AG08395 (cell line): ENCODE data around the gene PYGM.
A peak's percentile ranks its signal among the peaks of the same experiment; 100 is the strongest.

Experiments
- DNase-seq: peaks from one replicate; pipeline ENCODE4 v3.0.0; 2012; ENCODE audit warnings: mixed read lengths, low spot score

PYGM gene

DNA sequence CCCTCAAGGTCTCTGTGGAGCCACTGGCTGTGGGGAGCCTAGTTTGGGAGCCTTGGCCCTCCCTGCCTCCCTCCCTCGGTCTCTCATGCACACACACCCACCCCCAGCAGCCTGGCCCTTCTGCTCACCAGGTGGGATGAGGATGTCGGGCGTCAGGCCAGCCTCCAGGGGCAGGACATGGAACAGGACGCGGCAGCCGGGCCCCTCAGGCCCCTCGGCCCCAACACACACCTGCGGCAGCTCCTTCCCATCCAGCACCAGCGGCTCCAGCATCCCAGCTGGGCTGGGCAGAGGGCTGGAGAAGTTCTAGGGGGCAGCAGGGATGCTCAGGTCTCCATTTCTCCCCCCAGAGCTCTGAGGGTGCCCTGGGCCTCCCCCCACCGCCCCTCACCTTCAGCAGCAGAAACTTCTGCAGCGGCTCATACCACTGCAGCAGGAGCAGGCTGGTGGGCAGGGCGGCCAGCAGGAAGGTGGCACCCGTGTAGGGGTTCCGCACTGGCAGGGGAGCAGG lies 32.1 kb upstream of the PYGM start:
- DNase-seq = no peak

DNA sequence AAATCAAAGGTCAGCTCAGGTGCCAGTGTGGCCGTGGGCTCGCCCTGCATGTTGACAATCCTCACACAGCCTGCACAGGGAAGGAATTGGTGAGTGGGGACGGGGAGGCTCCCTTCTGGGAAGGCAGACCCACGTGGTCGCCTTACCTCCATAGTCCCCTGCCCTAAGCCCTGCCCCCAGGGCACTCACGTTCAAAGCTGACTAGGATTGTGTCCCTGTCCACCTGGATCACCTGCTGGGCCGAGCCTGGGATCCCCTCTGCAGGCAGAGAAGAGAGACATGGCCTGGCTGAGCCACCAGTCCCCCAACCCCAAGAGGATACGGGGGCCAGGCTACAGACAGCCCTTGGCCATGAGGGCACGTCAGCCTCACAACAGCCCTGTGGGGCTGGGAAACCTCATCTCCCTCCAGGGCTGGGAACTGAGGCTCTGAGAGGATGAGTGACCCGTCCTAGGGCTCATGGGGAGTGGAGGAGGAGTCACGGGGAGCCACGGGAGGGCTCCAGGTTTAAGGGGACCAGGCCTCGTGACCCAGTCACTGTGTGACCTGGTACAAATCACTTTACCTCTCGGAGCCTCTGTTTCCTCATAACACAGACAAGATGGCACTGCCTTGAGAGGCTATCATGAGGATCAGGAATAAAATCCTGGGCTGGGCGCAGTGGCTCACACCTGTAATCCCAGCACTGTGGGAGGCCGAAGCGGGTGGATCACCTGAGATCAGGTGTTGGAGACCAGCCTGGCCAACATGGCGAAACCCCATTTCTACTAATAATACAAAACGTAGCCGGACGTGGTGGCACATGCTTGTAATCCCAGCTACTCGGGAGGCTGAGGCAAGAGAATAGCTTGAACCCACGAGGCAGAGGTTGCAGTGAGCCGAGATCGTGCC lies 30.7 kb upstream of the PYGM start:
- DNase-seq = no peak

DNA sequence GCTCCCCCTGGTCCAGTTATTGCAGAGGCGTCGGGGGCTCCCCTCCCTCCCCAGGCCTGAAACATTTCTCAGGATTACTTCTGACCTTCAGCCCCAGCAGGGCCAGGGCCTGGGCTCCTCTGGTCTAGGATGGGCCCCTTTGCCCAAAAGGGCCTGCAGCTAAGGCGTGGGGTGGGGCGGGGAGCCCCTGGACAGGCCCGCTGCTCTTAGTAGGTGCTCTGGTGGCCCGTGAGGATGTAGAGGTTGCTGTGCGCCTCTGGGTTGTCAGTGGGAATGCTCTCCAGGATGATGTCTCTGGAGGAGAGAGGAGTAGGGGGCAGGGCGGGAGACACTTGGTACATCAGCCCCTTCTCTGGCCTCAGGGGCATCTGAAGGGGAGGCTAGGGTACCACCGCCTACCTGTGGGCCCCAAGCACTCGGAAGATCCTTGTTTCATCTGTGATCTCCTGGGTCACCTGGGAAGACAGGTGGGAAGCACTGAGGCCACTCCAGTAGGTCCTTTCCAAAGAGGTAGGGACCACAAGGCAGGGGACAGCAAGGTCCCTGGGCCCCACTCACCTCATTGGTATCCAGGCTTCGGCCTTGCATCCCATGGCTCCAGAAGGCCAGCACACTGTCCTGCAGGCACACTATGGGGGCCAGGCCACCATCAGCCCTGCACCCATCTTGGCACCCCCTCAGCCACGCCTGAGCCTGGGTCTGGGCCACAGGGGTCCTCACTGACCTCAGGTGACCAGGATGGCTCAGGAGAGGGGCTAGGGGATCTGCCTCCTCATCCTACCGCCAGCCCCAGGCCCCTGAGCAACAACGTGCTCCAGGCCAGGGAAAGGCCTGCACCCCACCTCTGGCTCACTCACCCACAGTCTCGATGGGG lies 29.8 kb upstream of the PYGM start:
- DNase-seq = no peak

DNA sequence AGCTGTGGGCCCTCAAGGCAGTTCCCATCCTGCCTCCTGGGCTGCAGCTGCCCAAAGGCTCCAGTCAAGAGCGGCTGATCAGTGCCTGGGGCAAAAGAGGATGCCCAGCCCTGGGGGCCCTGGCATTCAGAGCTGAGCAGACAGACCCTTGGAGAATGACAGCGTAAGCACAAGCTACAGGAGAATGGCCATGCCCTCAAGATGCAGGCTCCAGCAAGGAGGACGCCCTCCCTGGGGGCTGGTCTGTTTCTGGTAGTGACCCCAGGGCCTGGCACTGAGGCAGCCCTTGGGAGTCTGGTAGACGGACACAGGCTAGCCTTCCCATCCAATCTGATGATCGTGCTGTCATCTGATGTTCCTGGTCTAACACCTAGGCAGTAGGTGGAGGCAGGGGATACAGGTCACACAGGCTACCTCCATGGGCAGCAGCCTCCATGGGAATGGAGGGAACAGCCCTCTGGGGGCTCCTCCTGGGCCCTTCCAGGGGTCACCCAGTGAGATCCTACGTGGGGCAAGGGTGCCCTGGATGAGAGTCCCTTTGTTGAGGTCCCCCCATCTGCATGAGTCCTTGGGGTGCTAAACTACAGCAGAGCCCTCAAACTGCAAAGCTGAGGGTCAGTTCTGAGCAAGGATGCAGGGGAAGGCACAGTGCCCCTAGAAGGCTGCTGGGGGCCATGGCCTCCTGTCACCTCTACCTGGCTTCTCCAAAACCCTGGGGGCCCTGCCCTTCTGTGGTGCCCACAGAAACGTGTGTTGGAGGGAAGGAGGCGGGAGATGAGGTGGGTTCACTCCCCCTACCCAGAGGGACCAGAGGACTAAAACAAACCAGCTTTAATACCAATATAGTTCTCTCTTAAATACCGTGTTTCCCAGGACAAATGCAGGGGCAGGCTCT lies 28.8 kb upstream of the PYGM start:
- DNase-seq = no peak

DNA sequence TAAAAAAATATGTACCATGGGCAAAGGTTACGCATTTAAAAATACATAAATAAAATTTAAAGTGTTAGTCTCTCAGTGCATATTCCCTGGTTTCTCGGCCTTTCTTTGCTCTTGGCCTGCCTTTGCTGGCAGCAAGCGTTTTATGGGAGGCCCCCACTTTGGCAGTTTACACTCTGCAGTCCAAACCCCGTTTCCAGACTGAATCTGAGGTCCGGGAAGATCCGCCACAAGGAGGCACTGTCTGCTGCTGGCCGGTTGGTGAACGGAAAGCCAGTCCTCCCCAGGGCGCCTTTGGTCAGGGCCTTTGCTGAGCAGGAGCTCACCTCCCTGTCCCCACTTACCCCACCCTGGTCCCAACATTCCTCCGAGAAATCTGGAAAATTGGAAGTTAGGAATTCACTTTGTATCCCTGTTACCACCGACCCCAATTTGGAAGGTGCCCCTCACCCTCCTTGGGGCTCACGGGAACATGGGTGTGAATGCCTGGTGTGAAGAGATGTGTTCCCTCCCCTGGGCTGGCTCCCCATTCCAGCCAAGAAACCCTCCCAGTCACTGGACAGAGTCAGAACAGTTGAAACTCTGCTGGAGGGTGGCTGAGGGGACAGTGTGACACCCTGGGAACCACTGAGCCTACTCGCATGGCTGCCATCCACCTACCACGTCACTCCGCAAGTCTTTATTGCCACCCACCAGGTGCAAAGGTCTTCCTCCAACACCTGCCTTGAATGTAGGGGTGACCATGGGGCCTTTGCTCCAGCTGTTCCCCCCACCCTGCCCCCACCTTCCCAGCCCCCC lies 27.9 kb upstream of the PYGM start:
- DNase-seq = peak; percentile 72

DNA sequence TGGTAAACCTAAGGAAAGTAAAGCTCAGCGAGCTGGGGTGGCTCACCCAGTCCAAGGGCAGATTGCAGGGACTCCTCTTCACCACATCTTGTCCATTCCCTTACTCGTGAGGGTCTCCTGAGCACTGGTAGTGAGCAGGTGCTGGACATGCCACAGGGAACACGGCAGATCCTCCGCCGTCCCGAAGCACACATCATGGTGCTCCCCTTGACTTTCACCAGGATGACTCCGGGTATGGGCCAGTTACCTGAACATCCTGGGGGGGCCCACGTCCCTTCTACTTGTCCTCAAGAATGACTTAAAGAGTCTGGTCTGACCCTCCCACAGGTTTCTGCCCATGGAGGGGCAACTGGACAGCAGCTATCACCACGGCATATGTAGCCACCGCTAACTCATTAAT lies 26.5 kb upstream of the PYGM start:
- DNase-seq = no peak

DNA sequence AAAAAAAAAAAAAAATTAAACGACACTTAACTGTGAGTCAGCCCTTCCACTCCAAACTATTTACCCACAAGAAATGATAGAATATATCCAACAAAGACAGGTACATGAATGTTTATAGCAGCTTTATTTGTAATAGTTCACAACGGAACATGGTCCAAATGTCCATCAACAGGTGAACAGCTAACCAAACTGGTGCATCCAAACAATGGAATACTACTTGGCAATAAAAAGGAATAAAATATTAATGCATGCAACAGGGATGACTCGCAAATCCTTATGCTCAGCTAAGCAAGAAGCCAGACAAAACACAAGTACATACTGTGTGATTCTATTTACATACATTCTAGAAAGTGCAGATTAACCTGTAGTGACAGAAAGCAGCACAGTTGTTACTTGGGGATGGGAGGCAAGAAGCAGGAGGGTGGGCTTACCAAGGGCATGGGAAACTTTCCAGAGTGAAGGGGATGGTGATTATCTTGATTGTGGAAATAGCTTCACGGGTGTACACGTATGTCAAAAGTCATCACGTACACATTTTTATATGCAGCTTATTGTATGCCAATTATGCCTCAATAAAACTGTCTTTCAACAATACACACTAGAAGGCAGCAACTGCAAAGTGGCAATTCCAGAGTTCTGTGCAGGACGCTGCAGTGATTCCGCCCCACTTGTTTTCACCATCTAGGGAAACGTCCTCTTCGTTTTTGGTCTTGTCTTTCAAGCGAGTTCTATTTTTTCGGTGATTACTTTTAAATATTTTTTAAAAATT lies 25.2 kb upstream of the PYGM start:
- DNase-seq = no peak

DNA sequence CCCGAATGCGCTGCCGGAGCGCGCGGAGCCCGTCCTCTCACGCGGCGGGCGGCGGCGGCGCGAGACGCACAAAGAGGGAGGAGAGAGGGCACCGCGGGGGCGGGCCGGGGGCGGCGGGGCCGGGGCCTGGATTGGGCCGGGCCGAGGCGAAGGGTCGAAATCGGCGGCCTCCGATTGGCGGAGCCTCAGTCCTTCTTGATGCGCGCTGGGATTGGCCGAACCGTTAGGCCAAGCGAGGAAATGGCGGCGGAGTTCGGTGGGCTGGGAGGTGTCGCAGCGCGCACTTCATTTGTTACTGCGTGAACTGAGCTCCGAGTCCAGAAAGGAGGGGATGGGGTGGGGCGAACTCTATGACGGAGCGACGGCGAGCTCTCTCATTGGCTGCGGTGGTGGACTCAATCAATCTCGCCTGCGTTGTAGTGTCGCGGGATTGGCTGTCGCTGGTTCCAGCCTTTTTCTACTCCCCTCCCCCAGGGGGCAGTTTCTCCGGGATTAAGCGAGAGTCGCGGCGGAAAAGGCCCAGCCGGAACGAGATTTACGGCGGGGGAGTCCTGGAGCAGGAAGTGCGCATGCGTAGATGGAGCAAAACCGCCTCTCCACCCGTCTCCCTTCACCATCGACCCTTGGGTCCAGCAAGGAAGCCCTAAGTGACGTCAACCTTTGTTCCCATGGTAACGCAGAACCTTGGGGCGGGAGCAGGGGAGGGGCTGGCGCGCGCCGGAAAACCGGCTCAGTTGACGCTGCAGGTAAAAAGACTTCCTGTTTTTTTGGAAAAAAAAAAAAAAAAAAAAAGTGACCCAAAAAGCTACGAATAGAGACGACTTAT lies 18.9 kb upstream of the PYGM start, which contains the start of gene SF1:
TSS of gene SF1 (minus strand) at position 70 of the 826 bp plus-strand sequence. CDS start 150 bp downstream, outside the sequence.
- DNase-seq = peak; percentile 99

DNA sequence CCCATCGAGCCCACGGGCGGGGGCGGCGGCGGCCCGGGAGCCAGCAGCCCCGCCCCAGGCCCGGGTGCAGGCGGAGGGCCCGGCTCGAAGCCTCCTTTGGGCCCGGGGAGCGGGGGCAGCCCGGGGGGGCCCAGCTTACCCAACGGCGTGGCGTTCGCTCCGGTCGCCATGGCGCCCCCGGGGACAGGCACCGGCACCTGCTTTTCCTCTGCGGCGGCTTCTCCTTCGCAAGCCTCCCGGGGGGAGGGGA lies 18.4 kb upstream of the PYGM start:
- DNase-seq = no peak

DNA sequence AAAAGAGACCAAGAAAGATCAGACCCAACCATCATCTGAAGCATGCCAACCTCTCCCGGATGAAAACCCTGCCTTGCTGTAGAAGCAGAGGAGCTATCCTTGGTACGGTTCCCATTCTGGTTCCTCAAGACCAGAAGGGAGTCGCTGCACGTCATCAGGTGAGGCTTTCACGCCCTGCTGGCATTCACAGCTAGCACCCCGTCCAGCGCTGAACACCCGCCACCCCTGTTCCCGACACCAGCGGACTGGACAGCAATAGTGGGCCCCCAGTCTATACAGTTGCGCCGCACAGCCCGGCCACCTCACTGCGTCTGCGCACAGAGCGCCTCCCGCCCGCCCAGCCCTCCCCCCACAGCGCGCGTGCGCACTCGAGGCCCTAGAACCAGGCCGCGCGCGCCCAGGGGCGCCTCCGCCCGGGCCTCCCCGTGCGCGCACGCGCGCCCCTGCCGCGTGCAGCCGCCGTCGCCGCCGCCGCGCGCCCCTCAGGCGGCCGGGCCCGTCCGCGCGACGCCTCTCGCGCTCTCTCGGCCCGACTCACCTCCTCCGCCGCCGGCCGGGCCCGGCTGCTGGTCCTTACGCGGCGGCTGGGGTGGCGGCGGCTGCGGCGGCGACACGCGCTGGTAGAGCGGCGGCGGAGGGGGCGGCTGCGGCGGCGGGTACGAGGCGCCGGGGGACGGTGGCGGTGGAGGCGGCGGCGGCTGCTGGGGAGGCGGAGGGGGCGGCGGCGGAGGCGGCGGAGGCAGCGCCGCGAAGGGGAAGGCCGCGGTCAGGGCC lies 17.9 kb upstream of the PYGM start:
- peak; percentile 99 for DNase-seq

DNA sequence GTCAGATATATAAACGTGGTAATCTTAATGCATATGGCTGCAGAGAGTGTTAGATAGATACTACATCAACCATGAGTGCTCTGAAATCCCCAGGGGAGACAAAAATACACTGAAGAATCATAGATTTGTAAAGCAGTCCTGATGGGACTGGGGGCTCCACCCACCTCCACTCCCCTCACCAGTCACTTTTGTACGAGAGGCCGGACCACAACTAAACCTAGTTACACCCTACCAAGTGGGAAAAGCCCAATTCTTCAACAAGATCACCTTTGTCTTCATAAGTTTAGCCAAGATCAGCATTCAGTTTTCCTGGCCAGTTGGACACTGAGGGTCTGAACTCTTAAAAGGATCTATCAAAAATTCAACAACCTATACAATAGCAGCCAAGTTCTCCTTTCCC lies 17.1 kb upstream of the PYGM start:
- no peak for DNase-seq

DNA sequence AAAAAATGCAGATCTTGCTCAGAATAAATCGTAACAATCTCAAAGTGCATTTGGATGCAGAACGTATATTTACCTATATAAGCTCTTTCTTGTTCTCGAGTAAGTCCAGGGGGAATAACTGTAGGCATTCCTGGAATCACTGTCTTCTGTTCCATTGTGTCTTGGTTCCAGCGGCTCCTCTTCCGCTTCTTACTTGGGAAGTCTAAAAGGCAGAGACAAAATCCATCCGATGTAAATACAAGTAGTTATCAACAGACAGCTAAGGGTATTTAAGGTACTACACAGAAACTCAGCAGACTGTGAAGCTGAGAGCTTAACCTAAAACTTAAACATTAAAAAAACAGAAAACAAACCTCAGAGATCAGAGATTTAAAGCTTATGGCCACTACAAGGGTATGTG lies 16.7 kb upstream of the PYGM start:
- DNase-seq = no peak

DNA sequence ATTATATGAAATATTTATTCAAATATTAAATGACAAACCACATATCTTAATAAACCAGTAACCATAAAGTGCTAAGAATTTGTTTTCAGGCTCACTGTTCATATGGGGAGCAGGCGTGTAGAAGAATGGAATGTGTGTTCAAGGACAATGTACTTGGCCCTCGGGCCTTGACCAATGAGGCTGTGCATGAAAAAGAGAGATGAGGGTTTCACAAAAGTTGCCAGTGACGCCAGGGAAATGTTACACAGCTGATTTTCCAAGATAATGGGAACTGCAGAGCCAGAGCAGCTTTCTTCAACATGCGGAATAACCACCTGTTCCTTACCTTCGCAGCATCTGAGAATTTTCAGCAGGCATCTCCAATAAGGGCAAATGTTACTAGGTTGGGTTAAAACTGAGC lies 14.4 kb upstream of the PYGM start:
- no peak for DNase-seq

DNA sequence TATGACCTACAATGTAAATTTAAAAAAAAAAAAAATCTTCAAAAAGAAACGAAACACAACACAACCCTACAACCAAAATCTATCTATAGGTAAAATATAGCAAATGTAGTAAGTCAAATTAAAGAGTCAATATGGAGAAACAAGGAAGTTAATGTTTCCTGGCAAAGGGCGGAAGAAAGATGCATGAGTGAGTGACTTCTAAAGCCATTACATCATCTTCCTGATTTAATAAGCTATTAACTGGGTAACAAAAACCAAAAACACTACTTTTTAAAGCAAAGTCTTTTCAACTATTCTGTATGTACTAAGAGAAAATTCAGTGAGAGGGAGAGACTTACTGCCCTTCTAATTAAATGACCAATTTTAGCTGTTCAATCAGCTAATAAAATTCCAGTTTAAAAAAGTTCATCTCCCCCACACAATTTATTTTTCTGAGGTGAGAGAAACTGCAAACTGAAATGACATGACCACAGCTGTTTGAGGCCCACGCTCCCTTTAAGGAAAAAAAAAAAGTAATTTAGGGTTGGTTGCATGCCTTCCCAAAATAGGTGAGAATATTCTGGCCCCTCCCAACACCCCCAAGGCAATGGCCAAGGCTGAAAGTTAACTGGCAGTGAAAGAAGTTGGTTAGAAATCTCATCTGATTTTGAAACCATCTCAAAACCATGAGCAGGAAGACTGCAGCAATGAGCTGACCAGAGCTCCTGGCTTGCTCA lies 12.7 kb upstream of the PYGM start:
- no peak for DNase-seq

DNA sequence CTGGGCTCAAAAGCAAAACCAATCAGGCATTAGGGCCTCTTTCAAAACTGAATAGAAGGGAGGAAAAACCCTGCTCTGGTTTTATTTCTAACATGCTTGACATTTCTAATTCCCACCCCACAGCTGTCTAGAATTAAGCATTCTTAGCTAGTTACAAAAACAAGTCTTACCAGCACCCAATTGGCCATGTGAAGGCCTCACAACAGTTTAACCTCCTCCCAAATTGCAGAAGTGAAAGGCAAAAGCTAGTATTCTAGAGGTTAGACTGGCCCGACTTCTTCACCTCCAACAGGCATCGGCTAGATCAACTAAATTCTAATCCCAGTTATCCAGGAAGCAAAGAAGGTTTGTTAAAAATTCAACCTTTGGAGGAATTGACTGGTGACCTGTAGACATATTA lies 12.1 kb upstream of the PYGM start:
- DNase-seq = no peak

DNA sequence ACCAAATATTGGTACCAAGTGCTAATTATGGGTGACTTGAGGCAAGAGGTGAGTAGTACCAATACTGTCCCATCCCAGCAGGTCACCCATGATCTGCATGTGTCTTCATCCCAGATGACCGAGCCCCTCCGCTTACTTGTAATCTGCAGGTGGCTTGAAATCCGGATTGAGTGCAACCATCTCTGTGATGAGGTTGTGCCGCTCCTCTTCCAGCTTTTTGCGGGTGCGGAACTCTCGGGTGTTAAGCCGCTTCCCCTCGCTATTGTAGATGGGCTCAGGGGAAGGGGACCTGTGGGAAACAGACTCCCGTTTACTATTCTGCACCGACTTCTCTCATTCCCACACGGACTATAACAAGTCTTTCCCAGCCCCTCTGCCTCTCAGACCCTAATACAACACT lies 10.3 kb upstream of the PYGM start:
- no peak for DNase-seq

DNA sequence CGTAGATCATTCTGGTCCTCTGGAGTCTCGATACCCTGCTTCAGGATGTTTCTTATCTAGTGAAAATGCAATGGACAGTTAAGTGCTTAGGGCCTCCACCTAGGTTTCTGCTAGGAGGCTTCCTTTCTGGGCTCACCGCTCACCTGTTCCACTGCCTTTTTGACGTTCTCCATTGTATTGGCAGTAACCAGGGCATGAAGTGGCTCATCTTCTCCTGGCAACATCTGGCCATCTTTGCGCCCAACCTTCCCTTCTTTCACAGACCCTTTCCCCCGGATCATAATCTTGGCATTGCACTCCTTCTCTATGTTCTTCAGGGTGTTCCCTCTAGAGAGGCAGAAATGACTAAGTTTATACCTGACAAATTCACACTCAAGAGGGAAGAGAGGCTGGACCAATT lies 9.5 kb upstream of the PYGM start:
- no peak for DNase-seq

DNA sequence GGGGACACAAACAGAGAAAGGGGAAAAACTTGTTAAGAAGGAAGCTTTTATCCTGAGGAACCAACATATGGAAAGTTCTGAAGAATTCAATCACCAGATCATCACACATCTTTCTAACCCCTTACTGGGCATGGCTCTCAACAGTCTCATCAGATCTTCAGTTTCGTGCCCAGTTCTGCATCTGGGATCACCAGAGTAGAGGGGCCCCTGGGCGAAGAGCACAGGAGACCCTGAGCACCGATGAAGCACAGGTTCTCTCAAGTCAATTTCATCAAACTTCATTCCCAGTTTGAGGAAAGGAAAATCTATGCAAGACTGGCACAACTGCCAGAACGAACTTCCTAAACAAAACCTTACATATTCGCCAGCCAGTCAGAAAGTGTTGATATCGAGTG lies 8.5 kb upstream of the PYGM start:
- DNase-seq = no peak
